ENCODE data around the gene ZFP1.

DNA sequence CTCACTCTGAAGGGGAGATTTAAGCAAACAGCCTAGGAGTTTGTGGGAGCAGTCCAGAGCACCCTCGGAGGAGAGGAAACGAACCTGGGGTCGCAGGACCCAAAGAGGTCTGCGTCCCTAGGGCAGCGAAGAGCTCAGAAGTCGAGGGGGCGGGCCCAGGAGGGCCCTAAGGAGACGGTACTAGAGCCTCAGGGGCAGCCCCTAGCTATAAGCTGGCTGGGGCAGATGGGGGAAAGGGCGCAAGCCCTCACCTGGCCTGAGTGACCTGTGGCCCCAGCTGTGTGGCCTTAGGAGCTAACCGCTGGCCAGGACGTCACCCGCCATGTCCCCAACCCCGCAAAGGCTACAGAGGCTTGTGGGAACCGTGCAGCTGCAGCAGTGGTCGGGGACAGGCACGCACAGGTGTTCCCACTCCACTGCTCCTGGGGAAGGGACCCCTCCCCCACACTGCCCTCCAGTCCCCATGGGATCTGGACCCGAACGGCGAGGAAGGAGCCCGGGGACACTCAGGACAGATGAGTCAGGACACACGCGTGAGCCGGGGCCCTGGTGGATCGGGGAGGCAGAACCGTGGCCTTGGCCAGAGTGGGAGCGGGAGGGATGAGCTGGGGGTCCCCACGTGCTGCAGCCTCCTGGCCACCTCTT lies 60.7 kb downstream of the ZFP1 start:
- TF ChIP-seq RNF2 (IDR thresholded peaks at IDR 0.05; ENCODE audit: borderline replicate concordance, low read depth) (no peak), CHD2 (IDR thresholded peaks at IDR 0.05; ENCODE audit: low read length, partially characterized antibody) (no peak), JUNB (IDR thresholded peaks at IDR 0.05) (no peak), CBX8 (IDR thresholded peaks at IDR 0.05) (no peak), NR3C1 (IDR thresholded peaks at IDR 0.05) (no peak), MAZ (IDR thresholded peaks at IDR 0.05; ENCODE audit: borderline replicate concordance, low read depth, low read length) (no peak), EP300 (IDR thresholded peaks at IDR 0.05) (no peak)
- TF ChIP-seq, protein P1, sequence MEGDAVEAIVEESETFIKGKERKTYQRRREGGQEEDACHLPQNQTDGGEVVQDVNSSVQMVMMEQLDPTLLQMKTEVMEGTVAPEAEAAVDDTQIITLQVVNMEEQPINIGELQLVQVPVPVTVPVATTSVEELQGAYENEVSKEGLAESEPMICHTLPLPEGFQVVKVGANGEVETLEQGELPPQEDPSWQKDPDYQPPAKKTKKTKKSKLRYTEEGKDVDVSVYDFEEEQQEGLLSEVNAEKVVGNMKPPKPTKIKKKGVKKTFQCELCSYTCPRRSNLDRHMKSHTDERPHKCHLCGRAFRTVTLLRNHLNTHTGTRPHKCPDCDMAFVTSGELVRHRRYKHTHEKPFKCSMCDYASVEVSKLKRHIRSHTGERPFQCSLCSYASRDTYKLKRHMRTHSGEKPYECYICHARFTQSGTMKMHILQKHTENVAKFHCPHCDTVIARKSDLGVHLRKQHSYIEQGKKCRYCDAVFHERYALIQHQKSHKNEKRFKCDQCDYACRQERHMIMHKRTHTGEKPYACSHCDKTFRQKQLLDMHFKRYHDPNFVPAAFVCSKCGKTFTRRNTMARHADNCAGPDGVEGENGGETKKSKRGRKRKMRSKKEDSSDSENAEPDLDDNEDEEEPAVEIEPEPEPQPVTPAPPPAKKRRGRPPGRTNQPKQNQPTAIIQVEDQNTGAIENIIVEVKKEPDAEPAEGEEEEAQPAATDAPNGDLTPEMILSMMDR (IDR thresholded peaks at IDR 0.05) = no peak
- TF ChIP-seq, protein P2, sequence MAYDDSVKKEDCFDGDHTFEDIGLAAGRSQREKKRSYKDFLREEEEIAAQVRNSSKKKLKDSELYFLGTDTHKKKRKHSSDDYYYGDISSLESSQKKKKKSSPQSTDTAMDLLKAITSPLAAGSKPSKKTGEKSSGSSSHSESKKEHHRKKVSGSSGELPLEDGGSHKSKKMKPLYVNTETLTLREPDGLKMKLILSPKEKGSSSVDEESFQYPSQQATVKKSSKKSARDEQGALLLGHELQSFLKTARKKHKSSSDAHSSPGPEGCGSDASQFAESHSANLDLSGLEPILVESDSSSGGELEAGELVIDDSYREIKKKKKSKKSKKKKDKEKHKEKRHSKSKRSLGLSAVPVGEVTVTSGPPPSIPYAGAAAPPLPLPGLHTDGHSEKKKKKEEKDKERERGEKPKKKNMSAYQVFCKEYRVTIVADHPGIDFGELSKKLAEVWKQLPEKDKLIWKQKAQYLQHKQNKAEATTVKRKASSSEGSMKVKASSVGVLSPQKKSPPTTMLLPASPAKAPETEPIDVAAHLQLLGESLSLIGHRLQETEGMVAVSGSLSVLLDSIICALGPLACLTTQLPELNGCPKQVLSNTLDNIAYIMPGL (CRISPR knock-in tag; IDR thresholded peaks at IDR 0.05; ENCODE audit: borderline replicate concordance) = no peak
- TF ChIP-seq, protein P3, sequence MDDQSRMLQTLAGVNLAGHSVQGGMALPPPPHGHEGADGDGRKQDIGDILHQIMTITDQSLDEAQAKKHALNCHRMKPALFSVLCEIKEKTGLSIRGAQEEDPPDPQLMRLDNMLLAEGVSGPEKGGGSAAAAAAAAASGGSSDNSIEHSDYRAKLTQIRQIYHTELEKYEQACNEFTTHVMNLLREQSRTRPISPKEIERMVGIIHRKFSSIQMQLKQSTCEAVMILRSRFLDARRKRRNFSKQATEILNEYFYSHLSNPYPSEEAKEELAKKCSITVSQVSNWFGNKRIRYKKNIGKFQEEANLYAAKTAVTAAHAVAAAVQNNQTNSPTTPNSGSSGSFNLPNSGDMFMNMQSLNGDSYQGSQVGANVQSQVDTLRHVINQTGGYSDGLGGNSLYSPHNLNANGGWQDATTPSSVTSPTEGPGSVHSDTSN (IDR thresholded peaks at IDR 0.05) = no peak

Measured in A549 (cell line).